ENCODE measurements around the gene APOL1.

APOL1 gene

DNA sequence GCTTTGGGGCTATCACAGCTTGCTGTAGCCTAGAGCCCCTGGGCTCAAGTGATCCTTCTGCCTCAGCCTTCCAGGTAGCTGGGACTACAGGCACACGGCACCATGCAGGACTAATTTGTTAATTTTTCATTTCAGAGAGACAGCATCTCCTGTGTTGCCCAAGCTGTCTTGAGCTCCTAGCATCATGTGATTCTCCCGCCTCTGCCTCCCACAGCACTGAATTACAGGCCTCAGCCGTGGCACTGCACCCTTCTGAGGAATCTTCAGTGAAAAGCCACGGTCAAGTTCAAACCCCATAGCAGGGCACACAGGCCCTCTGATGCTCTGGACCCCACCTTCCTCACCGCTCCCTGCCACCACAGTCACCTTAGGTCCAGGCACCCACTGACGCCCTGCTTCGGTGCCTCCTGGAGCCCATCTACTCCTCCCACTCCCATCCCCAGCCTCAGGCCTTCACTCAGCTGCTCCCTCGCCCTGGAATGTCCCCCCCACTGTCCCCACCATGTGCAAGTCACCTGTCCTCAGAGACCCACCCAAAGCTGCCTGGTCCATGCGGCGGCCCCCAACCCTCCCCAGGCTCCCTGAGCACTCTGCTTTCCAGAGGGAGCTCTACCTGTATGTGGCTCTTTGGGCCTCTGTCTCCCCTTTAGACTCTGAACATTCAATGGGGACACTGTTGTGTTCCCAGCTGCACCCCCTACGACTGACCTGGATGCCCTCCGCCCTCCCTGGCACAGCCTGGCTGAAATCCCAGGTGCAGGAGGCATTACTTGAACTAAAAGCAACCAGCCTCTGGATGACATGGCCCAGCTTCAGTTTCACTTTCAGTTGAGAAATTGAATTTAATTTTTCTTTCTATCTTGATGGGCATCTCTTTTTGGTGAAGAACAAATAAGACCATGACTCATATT is 15.2 kb upstream of the APOL1 start:
- Histone ChIP-seq H3K4me2 (ENCODE audit: low read depth, low read length, poor library complexity, severe bottlenecking) (peak overlapping the region; percentile 88), H2AFZ (ENCODE audit: low read length) (no peak overlapping the region), H3K36me3 (ENCODE audit: insufficient read depth, low read length) (no peaks in the 10 kb centered on the region), H4K20me1 (ENCODE audit: insufficient read depth, low read length, poor library complexity, severe bottlenecking) (no peaks in the 10 kb centered on the region), H3K9me3 (ENCODE audit: insufficient read depth, low read depth, low read length) (no peaks in the 10 kb centered on the region), H3K27me3 (ENCODE audit: insufficient read depth, low read length, poor library complexity, severe bottlenecking) (no peaks in the 10 kb centered on the region), H3F3A (ENCODE audit: low read depth) (no peaks in the 10 kb centered on the region), H3K79me2 (ENCODE audit: insufficient read depth, low read length) (peaks cover 33% of the 10 kb centered on the region), H3K4me1 (ENCODE audit: insufficient read depth, low read length, poor library complexity, severe bottlenecking) (peaks cover 47% of the 10 kb centered on the region), H3K9me2 (replicated peaks; ENCODE audit: low read depth, low read length) (no peaks in the 10 kb centered on the region), H3K9ac (ENCODE audit: low read depth, low read length, poor library complexity, severe bottlenecking) (peak overlapping the region; percentile 88), H3K4me3 (ENCODE audit: low read length, poor library complexity, severe bottlenecking) (peak overlapping the region; percentile 85)
- TF ChIP-seq, protein P1, sequence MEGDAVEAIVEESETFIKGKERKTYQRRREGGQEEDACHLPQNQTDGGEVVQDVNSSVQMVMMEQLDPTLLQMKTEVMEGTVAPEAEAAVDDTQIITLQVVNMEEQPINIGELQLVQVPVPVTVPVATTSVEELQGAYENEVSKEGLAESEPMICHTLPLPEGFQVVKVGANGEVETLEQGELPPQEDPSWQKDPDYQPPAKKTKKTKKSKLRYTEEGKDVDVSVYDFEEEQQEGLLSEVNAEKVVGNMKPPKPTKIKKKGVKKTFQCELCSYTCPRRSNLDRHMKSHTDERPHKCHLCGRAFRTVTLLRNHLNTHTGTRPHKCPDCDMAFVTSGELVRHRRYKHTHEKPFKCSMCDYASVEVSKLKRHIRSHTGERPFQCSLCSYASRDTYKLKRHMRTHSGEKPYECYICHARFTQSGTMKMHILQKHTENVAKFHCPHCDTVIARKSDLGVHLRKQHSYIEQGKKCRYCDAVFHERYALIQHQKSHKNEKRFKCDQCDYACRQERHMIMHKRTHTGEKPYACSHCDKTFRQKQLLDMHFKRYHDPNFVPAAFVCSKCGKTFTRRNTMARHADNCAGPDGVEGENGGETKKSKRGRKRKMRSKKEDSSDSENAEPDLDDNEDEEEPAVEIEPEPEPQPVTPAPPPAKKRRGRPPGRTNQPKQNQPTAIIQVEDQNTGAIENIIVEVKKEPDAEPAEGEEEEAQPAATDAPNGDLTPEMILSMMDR (conservative IDR thresholded peaks at IDR 0.05; ENCODE audit: low read length): no peak
- no peak for TF ChIP-seq EZH2phosphoT487 (IDR thresholded peaks at IDR 0.05; ENCODE audit: borderline replicate concordance)

DNA sequence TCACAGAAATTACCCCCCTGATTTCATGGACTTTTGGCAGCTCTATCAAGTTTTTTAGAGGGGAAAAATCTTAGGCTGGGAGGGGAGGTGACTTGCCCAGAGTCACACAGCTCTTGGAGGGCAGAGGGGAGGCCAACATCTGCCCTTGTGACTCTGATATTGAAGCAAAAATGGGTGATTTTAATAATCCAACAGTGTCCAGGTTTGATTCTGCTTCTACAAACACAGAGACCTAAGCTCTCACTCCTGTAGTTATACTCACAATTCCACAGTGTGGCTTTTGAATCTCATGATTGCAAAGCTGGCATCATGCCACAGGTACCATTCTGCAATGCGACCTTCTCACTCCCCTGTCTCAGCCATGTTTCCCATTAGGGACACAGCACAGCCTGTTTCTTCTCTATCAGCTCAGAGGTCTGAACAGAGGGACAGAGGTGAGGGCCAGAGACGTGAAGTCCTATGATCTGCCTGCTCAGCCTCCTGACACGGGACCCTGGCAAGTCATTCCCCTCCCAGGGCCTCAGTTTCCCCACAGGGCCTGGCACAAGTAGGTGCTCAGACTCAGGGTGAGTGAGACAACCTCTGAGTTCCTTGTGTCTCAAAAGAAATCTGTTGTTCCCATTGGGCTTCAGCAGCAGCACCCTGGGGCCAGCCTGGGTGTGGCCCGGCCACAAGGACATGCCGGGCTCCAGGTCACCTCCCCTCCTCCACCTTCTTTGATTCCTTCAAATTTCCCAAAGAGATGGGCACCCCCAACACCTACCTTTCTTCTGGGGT is 14.4 kb upstream of the APOL1 start:
- Histone ChIP-seq H3K9ac (ENCODE audit: low read depth, low read length, poor library complexity, severe bottlenecking) (peak overlapping the region; percentile 88), H3K27me3 (ENCODE audit: insufficient read depth, low read length, poor library complexity, severe bottlenecking) (no peaks in the 10 kb centered on the region), H3K4me1 (ENCODE audit: insufficient read depth, low read length, poor library complexity, severe bottlenecking) (peaks cover 47% of the 10 kb centered on the region), H3K9me2 (replicated peaks; ENCODE audit: low read depth, low read length) (no peaks in the 10 kb centered on the region), H3K9me3 (ENCODE audit: insufficient read depth, low read depth, low read length) (no peaks in the 10 kb centered on the region), H3F3A (ENCODE audit: low read depth) (no peaks in the 10 kb centered on the region), H3K4me2 (ENCODE audit: low read depth, low read length, poor library complexity, severe bottlenecking) (peak overlapping the region; percentile 88), H4K20me1 (ENCODE audit: insufficient read depth, low read length, poor library complexity, severe bottlenecking) (no peaks in the 10 kb centered on the region), H2AFZ (ENCODE audit: low read length) (peak overlapping the region; percentile 95; the same call in 1 of the 2 replicates), H3K79me2 (ENCODE audit: insufficient read depth, low read length) (peaks cover 33% of the 10 kb centered on the region), H3K36me3 (ENCODE audit: insufficient read depth, low read length) (no peaks in the 10 kb centered on the region), H3K4me3 (ENCODE audit: low read length, poor library complexity, severe bottlenecking) (peak overlapping the region; percentile 85)
- TF ChIP-seq, protein P1 (conservative IDR thresholded peaks at IDR 0.05; ENCODE audit: low read length): no peak
- TF ChIP-seq EZH2phosphoT487 (IDR thresholded peaks at IDR 0.05; ENCODE audit: borderline replicate concordance): no peak

DNA sequence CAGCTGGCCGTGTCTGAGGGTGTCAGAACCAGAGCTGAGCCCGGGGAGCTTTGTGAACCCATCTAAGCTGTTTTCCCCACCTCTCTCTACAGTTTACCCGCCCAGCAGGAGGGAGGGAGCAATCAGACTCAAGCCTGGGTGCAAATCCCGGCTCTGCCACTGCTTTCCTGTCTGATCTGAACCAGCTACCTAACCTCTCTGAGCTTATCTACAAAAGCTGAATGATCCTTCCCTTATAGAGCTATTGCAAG is 13.9 kb upstream of the APOL1 start:
- Histone ChIP-seq H3K4me3 (ENCODE audit: low read length, poor library complexity, severe bottlenecking) (peak overlapping the region; percentile 85), H2AFZ (ENCODE audit: low read length) (peak overlapping the region; percentile 95), H3K4me2 (ENCODE audit: low read depth, low read length, poor library complexity, severe bottlenecking) (peak overlapping the region; percentile 88), H3F3A (ENCODE audit: low read depth) (no peaks in the 10 kb centered on the region), H3K9me2 (replicated peaks; ENCODE audit: low read depth, low read length) (no peaks in the 10 kb centered on the region), H3K4me1 (ENCODE audit: insufficient read depth, low read length, poor library complexity, severe bottlenecking) (peaks cover 47% of the 10 kb centered on the region), H3K36me3 (ENCODE audit: insufficient read depth, low read length) (no peaks in the 10 kb centered on the region), H3K9me3 (ENCODE audit: insufficient read depth, low read depth, low read length) (no peaks in the 10 kb centered on the region), H3K79me2 (ENCODE audit: insufficient read depth, low read length) (peaks cover 33% of the 10 kb centered on the region), H3K9ac (ENCODE audit: low read depth, low read length, poor library complexity, severe bottlenecking) (peak overlapping the region; percentile 88), H4K20me1 (ENCODE audit: insufficient read depth, low read length, poor library complexity, severe bottlenecking) (no peaks in the 10 kb centered on the region), H3K27me3 (ENCODE audit: insufficient read depth, low read length, poor library complexity, severe bottlenecking) (no peaks in the 10 kb centered on the region)
- TF ChIP-seq, protein P1 (conservative IDR thresholded peaks at IDR 0.05; ENCODE audit: low read length): no peak
- no peak for TF ChIP-seq EZH2phosphoT487 (IDR thresholded peaks at IDR 0.05; ENCODE audit: borderline replicate concordance)
